Activated T-cell treated with anti-CD3 and anti-CD28 coated beads for 24 hours (primary cell): ENCODE results near the gene PHACTR3.

ENCODE experiments used
- DNase-seq: peaks from one replicate; pipeline ENCODE4 v3.0.0-alpha.2; 2020; ENCODE audit warnings: low read depth

Gene PHACTR3

DNA sequence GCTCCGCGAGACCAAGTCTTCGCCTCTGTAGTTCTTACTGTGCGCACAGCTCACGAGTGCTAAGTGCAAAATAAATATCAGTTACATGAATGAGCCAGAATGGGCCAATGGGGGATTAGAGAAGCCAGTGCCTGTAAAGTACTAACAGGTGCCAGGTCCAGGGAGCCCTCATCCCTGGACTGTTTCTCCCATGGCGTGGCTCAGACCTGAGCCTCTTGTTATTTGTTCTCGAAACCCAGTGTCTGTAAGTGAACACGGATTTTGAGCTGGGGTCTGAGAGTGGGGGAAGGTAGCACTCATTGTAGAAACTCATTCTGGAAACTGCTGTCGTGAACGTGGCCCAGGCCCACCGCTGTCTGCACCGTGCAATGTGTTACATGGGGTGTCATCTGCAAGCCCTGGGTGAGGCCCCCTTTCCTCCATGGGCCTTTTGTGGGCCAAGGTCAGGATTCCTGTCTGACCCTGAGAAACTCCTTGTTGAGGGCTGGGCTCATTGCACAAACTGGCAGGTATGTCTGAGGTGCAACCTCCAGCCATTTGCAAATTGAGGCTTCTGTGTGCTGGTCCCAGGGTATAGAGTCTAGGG, 174.4 kb downstream of the PHACTR3 start:
- DNase-seq, result no peak

DNA sequence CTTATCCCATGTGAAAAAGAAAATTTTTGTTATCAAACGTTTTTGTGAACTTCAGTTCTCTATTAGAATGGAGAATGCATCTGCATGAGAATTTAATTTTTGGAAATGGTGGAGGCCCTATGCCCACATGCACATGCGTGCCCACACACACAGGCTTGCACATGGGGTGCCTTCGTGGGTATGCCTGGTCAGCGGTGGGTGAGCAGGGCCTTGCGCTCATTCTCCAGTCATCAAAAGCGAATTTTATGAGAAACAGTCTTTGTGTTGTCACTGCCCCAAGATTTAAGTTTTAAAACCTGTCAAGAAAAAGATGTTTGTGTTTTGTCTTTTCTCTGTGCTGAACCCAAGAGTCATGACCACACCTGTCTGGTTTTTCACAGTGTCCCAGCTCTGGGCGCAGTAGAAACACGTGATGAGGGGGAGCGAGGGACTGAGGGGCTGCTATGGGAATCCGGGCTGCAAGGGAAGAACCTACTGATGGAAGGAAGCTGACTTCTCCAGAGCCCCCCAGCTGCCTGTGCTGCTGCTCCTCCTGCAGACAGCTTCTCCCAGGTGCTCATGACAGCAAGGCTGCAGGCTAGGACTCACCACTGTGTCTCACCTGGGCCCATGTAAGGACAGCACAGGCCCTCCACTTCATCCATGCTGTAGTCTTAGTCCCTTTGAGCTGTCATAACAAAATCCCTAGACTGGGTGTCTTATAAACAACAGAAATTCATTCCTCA, 175.5 kb downstream of the PHACTR3 start:
- DNase-seq, result no peak

DNA sequence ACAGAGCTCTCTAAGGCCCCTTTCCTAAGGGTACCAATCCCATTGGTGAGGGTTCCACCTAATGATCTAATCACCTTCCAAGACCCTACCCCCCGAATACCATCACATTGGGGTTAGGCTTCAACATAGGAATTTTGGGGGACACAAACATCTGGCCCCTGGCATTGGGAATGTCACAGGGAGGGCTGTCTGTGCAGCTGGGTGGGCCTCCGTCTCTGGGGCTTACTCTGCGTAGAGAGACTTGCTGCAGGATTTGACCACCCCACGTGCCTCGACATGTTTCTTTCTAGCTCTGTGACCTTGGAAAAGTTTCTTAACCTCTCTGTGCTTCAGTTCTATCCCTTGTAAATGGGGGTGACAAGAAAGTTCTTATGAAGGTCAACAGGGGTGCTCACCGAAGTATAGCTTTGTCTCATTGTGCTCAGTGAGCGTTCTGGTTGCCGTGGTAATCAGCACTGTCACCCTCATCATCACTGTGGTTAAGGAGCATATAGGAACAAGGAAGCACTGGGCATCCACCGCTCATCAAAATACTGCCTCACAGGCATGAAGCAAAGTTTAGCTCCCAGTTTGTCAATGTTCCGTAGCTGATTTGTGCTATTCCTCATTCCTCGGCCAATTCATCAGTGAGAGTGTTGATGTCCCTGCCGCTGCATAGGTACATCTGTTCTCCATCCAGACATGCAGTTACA, 176.3 kb downstream of the PHACTR3 start:
- DNase-seq, result no peak

DNA sequence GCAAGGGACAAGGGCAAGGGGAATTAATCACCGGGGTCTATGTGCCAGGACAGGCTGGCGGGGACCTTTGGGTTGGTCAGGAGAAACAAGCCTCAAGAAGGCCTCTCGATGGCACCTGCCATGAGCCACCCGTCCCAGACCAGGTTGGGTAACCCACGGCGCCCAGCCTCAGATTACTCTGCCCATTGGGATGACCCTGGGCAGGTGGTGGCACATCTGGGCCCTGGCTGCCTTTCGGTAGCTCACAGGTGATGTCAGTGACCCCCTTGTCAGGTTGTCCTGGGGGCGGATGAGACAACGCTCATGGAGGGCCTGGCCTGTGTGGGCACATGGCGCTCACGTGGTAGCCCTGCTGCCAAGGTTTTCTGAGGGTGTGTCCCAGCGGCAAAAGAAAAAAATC, 176.9 kb downstream of the PHACTR3 start:
- DNase-seq, result no peak

DNA sequence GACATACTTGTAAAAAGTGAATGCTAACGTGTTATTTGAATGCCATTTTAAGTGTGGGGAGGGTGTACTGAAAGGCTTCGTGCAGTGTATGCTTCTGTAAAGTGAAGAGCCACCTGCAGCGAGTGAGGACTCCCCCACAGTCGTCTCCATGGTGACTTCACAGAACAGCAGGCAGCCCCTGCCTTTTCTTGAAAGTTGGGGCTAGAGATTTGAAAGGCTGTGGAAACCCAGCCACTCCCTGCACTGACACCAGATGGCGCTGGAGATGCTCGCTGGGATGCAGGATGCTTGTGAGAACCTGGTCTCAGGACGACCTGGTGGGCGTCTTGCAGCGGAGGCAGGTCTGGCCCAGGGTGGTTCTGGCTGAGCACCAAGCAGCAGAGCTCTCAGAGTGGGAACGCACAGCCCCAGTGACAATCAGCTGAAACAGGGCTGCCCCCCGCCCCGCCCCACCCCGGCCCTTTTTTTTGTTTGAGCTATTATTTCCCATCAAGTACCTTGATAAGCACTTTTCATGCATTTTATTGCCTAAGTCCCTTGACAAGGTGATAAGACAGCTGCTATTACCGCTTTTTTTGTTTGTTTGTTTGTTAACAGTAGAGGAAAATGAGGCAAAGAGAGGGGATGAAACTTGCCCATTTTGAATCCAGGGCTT, 178.8 kb downstream of the PHACTR3 start:
- DNase-seq, result peak; percentile 9

DNA sequence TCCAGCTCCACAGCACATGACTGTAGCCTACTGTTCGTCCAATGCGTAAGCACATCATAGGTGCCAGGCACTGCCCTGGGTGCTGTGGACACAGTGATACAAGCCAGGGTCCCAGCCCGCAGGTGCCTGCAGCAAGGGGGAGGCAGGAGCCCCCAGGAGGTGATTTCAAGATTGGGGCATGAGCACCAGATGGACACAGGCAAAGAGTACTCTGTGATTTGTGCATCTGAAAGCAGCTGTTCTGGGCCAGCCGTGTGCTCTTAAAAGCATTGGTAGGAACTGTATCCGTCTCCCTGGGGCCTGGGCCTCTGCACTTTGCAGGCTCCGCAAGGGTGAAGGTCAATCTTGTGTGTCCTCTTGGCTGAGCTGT, 179.3 kb downstream of the PHACTR3 start:
- no peak for DNase-seq

DNA sequence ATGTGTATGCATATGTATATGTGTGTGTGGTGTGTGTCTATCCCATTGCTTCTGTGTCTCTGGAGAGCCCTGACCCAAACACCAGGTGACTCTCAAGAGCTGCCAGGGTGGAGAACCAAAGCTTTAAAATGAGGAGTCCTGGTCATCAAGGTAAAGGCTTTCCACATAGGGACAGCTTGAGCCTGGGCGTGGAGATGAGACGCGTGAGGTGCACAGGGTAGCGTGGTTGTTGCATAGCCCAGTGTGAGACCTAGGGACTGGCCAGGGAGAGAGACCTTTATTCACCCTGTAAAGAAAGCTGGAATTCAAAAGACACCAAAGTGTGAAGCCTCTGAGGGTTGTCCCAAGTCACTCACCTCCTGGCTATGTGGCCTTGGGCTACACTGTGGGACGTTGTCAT, 180.0 kb downstream of the PHACTR3 start:
- DNase-seq, result no peak

DNA sequence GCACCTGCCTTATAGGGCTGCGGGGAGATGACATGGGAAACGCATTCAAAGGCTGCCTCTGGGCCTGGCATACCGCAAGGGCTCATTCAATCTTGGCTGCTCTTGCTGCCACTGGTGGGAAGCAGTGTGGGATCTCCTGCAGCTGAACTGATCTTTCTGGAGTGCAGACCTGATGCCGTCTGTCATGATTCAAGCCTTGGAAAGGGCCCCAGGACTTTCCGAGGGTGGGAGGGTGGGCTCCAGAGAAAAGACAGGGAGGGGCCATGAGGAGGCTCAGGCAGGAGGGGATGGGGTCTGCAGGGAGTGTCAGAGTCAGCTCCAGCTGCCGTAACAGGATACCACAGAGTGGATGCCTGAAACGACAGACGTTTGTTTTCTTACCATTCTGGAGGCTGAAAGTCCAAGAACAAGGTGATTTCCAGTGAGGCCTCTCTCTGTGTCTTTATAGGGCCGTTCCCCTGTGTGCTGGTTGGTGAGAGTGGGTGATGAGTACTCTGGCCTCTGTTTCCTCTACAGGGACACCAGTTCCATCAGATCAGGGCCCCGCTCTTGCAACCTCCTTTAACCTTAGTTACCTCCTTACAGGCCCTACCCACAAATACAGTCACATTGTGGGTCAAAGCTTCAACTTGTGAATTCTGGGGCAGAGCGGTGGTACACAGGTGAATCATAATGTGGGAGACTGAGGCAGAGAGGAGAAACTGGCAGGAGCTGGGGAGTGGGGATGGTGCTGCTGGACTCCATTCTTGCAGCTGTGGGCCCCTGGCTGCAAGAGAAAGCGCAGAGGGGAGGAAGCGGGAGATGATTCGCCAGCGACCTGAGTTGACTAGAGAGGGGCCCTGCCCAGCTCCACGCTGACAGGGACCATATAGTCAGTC, 180.7 kb downstream of the PHACTR3 start:
- DNase-seq, result no peak

DNA sequence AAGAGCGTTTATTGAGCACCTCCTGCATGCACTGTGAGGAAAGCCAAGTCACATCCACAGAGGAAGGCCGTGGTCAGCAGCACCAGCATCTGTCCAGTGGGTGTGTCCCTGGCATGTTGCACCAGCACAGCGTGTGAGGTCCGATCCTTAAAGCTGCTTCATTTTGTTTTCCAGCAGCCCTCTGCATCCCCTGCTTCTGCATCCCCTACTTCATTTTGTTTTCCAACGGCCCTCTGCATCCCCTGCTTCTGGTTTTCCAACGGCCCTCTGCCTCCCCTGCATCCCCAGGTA, 181.3 kb downstream of the PHACTR3 start:
- DNase-seq, result no peak

DNA sequence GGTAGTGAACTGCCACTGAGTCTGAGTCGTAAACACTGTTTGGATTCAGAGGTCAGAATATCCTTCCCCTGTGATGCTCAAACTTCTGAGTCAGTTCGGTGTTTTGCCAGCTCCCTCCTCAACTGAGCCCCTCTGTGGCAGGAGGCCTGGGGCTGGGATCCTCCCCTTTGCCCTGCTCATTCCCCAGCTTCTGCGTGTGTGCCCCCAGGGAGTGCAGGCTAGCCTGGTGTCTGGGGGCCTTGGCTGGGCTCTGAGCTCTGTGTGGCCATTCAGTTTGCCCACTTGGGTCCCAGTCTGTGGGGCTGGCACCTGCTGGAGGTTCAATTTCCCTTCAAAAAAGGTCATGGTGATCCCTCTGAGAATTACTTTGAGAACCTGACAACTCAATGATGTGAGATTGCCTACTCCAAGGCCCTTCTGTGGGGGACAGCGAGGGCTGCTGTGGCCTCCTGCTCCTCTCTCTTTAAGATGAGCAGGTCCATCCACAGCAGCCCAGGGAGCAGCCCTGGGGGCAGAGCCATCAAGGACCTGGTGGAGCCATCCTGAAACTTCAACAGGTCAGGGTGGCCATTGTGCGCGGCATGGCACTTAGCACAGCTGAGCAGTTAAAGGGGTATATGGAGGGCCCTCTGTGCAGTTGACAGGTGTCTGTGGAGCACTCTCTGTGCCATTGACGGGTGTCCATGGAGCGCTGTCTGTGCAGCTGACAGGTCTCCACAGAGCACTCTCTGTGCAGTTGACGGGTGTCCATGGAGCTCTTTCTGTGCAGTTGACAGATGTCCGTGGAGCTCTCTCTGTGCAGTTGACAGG, 181.9 kb downstream of the PHACTR3 start:
- DNase-seq, result no peak

DNA sequence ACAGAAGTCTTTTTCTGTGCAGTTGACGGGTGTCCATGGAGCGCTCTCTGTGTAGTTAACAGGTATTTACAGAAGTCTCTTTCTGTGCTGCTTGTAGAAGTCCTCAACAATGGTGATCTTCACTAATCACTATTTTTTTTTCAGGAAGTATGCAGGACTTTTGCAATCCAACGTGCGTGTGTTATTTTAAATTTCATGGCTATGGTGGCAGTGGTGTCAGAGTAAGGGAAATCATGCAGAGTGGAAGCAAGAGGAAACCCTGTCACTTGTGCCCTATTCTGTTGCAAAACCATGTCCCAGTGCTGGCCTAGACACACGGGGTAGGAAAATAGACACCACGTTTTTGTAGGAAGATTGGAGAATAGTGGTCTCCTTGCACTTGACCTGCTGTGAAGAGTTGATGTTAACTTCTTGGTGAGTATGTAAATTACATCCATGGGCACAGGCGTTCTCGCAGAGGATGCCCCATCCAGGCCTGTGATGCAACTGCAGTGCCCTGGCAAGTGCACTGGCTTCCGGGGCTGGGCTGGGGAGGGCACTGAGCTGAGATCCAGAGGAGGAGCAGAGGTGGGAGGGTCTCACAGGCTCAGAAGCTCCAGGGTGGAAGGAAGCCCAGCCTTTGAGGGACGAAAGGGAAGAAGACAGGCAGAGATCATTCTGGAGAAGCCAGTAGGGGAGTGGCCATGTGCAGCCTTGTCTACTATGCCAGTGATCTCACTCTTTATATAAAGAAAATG, 182.6 kb downstream of the PHACTR3 start:
- DNase-seq, result no peak

DNA sequence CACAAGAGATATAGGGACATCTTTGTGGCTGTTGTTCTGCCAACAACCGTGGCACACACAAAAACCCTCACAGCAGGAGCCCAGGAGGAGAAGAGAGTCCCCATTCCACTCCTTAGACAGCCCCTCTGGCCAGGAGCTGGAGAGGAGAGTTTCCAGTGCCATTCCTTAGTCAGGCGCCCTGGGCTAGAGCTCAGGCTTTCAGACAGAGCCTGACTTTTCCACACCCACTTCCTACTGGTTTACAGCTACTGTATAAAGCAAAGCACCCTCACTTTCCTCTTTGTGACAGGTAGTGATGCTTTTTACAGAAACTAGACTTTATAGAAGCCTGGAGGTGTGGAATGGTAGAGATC, 183.2 kb downstream of the PHACTR3 start:
- DNase-seq, result no peak

DNA sequence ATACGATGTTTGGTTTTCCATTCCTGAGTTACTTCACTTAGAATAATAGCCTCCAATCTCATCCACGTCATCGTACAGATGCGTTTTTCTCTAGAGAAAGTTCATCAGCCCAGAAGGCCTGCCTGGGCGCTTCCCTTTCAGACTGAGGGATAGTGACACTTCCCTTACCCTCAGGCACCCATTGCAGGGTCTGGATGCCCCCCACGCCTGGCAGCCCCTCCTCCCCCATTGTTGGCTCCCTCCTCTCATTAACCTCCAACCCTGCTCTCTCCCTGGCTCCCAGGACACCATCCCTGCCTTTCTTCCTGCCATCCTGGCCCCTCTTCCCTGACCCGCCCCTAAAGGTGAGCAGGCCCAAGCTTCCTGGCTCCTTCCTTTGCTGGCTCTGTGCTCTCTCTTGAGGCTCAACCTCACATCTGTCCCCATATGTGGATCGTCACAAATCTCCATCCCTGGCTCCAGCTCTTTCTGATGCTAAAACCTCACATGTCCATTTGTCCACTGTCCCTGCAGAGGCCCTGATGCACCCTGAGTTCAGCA, 183.9 kb downstream of the PHACTR3 start:
- no peak for DNase-seq

DNA sequence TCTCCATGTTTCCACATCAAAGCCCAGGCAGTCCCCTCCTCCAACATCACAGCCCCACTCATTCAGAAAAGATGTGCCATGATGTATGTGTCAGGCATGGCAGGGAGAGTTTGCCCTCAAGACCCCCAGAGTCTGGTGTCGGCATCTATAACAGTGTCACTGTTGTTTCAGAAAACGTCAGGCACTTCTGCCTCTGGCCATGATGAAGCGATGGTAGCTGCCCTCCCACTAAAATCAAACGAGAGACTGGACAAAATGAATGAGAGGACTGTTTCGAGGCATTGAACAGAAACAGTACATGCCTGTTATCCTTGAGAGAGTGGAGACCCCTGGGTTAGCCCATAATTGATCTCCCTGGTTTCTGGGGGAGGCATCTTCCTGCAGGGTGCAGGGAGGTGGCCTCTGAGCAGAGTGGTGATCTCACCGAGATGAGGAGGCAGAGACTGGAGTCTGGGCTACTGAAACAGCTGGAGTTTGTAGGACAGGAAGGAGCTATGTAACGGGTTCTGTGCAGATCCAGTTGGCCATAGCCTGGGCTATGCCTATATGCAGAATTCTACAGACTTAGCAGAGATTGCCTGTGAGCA, 184.6 kb downstream of the PHACTR3 start:
- DNase-seq, result no peak

DNA sequence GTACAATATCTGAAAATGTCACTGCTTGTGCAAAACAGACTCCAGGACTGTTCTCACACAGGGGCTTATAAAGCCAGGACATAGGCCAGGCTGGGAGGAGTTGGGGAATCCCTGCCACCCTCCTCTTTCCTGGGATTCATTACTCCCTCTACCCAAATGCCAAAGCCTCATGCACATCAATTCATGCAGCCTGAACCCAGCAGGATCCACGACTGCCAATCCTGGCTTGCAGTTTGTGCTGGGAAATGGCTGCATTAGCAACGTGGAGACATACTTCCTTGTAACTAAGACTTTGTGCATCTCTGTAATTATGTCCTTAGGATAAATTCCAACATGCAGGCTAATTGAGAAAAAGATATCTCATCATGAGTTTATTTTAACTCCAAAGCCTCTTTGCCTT, 185.3 kb downstream of the PHACTR3 start:
- DNase-seq, result no peak

DNA sequence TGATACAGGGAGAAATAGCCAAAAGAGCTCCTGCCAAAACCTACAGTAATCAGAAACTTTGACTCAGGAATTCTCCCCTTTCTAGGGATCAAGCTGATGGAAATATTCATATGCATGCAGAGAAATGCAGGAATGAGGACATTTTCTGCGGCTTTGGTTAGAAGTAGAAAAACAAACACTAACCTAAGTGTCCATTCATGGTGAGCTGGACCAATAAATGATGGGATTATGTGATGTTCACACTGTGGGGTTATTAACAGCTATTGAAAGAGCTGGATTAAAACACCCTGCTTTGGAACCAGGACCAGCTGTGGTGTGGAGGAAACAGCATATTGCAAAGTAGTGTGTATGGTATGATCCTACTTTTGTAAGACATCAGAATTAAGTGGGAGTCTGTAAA, 186.0 kb downstream of the PHACTR3 start:
- no peak for DNase-seq

DNA sequence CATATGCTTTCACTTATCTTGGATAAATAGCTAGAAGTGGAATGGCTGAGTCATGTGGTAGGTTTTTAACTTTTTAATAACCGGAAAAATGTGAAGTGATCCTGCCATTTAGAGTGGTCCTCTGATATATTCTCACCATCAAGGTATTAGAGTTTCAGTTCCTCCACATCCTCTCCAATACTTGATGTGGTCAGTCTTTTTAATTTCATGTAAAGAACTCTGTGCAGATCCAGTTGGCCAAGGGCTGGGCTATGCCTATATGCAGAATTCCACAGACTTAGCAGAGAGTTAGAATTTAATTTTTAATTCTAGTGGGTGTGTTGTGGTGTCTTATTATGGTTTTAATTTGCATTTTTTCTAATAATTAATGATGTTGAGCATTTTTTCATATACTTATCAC, 188.0 kb downstream of the PHACTR3 start:
- DNase-seq, result no peak

DNA sequence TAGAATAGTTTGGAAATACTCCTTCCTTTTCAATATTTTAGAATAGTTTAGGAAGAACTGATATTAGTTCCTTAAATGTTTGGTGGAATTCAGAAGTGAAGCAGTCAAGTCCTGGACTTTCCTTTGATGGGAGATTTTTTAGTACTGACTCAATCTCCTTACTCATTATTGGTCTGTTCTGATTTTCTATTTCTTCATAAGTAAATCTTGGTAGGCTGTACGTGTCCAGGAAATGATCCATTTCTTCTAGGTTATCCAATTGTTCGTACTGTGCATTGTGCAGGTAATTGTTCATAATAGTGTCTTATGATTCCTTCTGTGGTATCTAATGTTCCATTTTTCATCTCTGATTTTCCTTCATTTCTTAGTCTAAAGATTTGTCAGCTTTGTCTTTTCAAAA, 190.2 kb downstream of the PHACTR3 start:
- no peak for DNase-seq

DNA sequence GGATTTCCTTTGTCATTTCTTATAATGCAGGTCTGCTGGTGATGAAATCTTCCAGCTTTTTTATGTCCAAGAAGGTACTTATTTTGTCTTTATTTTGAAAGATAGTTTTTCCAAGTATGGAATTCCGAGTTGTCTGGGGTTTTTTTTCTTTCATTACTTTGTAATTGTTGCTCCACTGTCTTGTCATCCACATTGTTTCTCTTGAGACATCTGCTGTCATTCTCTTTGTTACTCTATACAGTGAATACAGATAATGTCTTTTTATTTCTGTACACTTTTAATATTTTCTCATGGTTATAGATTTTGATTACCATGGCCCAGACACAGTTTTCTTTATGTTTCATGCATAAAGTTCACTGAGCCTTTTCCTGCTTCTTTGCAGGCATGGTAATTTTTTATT, 196.0 kb downstream of the PHACTR3 start:
- DNase-seq, result no peak

DNA sequence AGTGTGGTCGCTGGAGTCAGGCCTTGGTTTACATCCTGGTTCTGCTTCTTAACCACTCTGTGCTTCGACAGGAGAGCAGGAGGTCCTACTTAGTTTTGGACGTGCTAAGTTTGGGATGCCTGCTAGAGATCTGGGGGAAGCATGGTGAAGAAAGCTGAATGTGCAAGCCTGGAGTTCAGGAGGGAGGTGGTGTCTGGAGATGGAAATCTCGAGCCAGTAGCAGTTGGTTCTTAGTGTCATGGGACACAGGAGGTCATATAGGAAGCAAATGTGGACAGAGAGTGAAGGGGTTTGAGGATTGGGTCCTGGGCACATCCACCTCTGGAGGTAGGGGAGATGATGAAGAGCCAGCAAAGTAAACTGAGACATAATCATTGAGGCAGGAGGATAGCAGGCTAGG, 197.7 kb downstream of the PHACTR3 start:
- DNase-seq, result no peak
